HG03460 (cell line): Measurements from ENCODE around the gene ZSCAN31.

Experiments
- ATAC-seq: cut with Tn5 transposase; IDR thresholded peaks from one replicate; pipeline ENCODE4 v1.9.1; 2021; ENCODE audit not compliant: unreplicated experiment

Gene ZSCAN31

GRCh38 chr6:28353981-28354676 is 18.2 kb upstream of the ZSCAN31 start:
- ATAC-seq: no peak

DNA sequence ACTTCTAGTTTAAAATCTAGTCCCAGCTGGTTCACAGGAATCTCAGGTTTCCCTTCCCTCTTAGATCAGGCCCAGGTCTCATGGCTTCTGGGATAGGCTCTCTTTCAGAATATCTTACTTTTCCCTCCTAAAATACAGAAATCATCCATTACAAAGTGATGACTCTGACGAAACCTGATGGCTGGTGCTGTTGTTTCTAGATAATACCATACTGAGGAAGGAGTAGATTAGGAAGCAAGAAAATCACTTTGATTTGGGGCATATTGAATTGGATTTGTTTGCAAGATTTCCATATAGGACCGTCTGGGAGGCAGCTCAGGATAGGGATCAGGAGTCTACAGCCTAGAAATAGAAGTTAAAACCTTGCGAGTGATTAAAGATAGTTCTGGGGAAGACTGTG is 17.4 kb upstream of the ZSCAN31 start:
- no peak for ATAC-seq

GRCh38 chr6:28351493-28351925 is 15.6 kb upstream of the ZSCAN31 start:
- no peak for ATAC-seq

GRCh38 chr6:28351087-28351486 is 15.1 kb upstream of the ZSCAN31 start:
- no peak for ATAC-seq

DNA sequence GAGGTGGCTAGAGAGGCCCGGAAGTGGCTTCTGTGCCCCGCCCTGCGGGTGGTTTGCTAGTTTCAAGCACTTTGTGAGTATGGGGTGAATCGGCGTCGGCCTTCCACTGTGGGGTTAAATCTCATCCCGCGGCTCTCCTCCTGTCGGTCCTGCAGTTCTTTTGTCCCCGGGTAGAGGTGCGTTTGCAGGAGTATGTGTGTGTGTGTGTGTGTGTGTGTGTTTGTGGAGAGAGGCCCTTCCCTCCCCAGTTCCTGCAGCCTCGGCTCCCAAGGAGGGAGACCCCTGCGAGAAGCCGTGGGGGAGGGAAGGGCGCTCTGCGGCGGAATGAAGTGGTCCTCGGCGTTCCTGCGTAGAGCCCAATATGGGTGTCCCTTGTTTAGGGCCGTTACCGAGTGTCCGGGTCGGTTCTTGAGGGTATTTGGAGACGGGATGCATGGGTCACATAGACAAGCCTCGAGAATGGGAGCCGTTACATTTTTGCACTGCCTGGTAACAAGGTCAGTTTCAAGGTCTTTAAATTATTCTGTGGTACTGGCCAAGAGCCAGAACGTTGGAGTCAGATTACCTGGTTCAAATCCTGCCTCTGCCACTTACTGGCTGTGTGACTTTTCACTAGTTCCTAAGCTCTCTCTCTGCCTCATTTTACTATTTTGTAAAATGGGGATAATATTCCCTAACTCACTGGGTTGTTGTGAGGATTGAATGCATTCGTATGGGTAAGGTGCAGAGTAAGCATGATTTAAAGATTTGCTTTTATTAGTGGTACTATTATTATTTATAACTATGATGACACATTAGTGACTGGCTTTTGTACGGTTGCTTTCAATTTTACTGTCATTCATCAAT is 14.2 kb upstream of the ZSCAN31 start, which contains the start of gene ZKSCAN3:
ZKSCAN3 (plus strand) TSS at position 56 of the 846 bp plus-strand sequence. CDS start 9,640 bp downstream, outside the sequence.
- peak; percentile 94 for ATAC-seq

DNA sequence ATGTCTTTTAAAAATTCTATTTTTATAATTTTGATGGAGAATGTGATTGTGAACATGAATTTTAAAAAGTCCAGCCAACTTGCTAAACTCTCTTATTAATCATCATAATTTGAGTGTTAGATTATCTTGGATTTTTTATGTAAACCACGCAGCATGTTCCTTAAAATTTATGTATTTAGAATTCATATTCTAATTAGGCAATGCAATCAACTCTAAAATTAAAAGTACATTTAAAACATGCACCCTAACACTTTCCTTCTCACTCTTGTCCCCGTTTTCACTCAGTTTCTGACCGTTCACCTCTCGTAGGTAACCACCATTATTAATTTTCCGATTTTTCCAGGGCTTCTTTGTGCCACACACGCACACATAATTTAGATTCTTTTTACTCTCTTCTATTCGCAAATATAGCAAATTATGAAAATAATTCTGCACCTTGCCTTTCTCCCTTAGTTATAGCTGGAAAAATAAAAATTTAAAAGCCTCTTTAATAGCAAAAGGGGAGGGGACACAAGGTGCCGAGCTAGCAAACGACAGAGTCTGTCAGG is 13.5 kb upstream of the ZSCAN31 start:
- peak; percentile 8 for ATAC-seq

GRCh38 chr6:28347119-28347518 is 11.2 kb upstream of the ZSCAN31 start:
- no peak for ATAC-seq

DNA sequence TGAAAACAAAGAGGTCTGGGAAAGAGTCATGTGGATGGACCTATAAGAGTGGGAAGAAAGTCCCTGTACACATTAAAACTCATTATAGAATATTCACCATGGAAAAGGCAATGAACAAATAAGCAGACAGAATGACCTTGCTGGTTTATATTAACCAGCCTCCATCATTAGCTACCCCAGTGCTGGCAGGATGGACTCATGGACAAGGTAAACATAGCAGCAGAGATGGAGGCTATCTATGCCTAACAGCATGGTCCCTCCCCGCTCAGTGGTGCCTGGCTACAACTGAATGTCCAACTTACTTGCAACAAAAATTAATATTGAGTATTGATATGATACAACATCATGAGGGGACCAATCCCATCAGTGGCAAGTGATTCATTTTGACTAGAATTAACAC is 9.3 kb upstream of the ZSCAN31 start:
- ATAC-seq: no peak

DNA sequence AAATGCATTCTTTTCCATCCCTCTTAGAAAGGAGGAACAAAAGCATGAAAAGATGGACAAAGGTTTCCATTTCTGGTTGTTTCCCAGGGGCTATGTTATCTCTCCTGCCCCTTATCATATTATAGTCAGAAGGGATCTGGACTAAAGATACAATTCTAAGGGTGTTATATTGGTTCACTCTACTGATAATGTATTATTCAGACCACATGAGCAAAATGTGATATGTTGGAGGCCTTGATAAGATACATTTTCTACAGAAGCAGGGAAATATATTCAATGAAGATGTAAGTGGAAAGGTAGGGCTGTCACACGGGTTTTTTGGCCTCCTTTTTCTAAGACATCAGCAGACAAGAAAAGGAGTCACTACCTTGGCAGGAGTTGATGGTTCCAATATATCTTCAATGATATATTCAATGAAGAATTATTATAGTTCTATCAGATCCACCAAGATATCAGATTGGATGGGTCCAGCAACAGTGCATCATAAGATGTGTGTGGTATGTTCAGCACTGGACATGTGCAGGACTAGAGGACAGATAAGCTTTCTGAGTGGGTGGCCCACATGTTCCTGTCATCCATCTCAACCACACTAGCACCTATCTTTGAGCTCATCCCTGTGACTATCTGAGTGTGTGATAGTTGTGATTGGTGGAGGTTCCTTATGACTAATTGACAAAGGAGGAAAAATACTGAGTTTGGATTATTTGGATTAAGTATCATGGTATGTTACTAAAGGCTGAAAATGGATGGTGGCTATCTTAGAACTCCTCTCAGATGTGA is 8.1 kb upstream of the ZSCAN31 start:
- no peak for ATAC-seq

DNA sequence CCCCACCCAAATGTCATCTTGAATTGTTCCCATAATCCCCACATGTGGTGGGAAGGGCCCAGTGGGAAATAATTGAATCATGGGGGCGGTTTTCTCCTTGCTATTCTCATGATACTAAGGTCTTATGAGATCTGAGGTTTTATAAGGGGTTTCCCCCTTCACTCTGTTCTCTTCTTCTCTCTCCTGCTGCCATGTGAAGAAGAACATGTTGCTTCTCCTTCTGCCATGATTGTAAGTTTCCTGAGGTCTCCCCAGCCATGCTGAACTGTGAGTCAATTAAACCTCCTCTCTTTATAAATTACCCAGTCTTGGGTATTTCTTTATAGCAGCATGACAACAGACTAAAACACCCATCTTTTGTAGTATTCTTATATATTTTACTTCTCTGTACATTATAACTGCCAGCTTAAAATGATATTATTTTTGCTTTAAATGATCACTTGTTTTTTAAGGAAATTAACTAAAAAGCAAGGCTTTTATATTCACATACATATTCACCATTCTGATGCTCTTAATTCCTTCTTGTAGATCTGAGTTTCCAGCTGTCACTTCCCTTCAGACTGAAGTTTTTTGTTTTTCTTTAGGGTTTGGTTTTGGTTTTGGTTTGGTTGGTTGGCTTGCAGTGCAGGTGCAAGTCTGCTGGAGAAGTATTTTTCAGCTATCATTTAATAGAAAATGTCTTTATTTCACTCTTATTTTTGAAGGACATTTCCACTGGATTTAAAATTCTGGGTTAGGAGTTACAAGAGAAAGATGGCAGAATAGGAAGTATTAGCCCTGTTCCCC is 4.6 kb upstream of the ZSCAN31 start:
- no peak for ATAC-seq

- no peak for ATAC-seq
Measured at GRCh38 chr6:28337121-28337520, 1.2 kb upstream of the ZSCAN31 start.

DNA sequence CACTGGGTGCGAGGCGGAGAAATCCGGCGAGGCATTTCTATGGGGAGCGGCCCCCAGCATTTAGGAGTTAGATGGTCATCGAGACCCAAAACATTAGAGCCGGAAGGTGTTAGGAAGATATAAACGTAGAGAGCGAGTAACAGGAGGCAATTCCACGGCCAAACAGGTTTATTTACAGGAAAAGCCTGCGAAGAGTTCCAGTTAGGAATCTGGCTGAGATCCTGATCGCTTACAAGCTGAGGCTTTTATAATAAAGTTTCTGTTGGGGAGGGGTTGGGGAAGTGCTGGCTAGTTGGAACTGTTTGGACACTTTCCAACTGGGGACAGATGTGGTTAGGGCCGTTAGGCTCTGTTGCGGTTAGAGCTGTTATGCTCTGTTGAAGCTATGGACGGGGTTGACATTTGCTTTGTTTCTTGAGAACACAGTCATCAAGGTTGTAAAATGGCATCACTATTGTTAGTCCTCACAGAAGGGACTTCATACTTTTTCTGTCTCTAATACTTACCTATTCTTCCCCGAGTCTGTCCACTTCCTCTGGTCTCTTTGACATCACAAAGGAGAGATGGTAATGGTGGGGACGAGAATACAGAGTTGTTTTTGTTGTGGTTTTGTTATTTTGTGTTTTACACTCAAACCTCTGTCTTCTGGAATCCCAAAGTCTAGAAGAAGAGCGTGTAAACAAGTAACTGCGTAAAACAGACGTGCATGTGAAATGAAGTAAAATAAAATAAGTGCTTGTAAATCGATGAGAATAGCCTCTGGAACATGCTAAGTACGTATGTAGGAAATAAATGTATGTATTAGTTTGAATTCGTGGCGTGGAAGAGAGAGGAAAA is 554 bp upstream of the ZSCAN31 start:
- peak; percentile 47 for ATAC-seq

DNA sequence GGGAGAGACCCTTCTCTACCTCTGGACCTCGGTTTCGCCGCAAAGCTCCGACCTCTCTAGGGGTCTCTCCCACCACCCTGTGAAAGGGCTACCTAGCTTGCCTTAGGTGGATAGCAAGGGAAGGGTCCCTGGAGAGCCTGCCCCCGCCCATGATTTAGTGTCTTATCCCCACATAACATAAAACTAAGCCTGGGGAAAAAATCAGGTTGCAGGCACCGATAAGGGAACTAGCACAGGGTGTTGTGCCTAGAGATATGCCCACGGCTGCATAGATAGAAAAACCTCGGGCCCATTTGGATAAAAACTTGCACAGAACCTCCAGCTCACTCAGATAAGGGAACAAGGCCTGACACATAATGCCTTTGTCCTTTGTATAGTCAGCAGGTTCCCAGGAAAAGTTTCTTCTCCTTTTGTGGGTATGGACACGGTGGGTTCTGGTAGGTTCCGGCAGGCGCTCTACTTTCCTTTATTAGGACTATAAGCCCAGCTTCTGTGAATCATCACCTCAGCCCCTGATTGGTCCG is 846 bp downstream of the ZSCAN31 start:
- ATAC-seq: no peak

DNA sequence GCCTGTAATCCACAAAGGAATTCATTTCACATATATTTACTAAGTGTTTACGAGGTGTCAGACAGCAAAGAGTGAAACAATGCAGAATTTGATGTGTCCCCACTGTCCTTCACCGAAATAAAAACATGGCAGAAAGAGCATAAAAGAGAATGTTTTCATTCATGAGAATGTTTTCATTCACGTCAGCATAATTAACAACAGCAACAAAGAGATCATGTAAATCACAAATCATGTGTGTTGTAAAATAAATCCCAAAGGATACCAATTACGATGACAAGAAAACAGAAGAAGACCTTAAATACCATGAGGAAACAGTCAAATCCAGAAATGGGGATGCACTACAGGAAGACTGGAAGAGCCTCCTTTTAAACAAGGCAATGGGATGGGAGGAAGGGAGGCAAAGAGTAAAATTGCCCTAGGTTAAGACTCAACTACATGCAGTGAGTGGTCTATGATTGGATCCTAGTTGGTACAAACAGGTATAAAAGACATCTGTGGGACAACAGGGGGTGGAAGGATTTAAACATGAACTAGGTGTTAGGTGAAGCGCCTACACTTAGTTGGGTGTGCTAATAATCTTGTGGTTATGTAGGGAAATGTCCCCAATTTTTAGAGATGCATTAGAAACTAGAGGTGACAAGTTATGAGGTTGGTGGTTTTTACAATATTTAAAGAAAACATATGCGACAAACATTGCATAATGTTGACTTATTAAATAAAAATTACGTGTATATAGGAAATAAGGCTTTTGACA is 1.5 kb downstream of the ZSCAN31 start:
- no peak for ATAC-seq

DNA sequence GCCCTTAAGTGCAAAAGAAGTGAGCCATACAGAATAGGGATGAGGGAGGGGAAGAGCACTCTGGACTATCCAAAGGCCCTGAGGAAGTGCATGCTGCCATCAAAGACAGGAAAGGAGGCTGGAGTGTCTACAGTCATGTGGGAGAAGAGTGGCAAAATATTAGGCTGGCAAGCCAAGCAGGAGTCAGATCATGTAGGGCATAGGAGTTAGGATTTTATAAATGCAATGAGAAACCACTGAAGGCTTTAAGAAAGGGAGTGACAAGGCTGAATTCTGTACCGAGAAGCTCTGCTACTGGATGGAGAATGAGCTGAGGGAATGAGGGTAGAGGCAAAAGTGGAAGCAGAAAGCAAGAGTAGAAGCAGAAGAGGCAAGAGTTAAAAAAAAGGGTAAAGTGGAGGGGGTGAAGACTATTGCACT is 2.3 kb downstream of the ZSCAN31 start:
- no peak for ATAC-seq

- no peak for ATAC-seq
Measured at GRCh38 chr6:28333047-28333446, 2.9 kb downstream of the ZSCAN31 start.

GRCh38 chr6:28330041-28330440 is 5.9 kb downstream of the ZSCAN31 start:
- no peak for ATAC-seq

GRCh38 chr6:28326371-28326948 is 9.5 kb downstream of the ZSCAN31 start:
- no peak for ATAC-seq
